LNCAP (cell line): ENCODE results near the gene SORCS2.

ENCODE experiments used
- TF ChIP-seq, protein P1 (sequence below): fragments of 450-650 bp; IDR thresholded peaks from 2 replicates; pipeline ENCODE4 v1.5.1; 2017; ENCODE audit warnings: mild to moderate bottlenecking

The SORCS2 gene

DNA sequence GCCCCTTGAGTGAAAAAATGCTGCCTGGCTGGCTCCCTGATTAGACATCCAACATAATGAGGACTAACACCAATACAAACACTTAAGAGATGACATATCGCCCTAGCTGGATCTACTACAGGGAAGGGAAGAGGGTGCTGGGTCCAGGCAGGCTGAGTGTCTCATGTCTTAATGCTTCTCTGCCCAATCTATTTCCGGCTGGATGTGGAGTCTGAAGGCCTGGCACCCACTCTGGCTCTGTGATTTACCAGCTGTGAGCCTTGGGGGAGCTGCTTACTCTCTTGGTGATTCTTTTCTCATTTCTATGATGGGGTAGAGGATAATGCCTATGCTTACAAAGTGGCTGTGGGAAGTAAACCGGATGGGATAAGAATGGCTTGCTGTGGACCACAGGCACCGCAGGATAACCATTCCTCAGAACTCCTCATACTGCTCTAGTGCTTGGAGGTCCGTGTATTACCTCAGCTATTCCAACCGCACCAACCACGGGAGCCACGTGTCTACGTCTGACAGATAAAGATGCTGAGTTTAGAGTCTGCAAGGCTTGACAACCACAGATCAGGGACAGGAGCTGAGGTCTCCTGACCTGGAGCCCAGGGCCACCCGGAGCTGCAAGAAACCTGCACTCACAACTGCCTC, 585.7 kb downstream of the SORCS2 start:
- TF ChIP-seq, protein P1, sequence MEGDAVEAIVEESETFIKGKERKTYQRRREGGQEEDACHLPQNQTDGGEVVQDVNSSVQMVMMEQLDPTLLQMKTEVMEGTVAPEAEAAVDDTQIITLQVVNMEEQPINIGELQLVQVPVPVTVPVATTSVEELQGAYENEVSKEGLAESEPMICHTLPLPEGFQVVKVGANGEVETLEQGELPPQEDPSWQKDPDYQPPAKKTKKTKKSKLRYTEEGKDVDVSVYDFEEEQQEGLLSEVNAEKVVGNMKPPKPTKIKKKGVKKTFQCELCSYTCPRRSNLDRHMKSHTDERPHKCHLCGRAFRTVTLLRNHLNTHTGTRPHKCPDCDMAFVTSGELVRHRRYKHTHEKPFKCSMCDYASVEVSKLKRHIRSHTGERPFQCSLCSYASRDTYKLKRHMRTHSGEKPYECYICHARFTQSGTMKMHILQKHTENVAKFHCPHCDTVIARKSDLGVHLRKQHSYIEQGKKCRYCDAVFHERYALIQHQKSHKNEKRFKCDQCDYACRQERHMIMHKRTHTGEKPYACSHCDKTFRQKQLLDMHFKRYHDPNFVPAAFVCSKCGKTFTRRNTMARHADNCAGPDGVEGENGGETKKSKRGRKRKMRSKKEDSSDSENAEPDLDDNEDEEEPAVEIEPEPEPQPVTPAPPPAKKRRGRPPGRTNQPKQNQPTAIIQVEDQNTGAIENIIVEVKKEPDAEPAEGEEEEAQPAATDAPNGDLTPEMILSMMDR, result no peak

DNA sequence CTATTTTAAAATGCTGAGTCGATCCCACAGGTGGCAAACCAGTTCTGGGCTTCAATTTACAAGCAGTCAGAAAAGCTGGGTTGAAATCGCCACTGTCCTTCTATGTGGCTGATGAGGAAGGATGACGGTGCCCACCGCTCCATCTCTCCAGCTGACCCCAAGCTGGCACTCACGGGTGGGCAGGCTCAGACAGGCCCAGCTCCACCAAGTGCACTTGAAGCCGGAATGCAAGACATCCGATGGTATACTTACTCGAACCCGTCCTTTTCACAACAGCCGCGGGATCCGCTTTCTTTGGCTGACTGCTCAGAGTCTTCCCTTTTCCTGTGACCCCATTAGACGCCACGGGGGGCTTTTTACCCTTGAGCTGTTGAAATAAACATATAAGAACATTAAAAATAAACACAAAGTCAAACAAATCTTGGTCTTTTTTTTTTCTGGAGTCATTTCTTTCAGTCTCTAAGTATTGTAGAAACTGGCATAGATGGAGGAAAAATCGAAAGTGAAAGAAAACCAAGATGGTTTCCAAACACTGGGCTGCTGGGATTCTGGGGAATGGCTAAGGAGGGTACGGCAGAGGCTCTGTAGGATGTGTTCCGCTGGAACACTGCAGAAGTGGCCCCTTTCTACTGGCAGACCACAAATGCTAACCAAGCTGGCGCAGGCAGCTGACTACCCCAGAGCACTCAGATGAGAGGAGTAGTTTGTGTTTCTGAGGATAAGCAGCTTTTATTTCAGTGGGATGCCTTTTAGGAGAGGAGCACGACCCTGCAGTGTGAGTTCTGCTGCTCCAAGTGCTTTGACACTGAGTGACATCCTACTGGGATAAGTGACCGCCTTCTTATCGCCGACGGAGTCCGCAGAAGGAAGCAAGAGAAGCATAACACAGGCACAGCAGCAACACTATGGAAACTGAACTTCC, 586.4 kb downstream of the SORCS2 start:
- TF ChIP-seq, protein P1, result no peak

DNA sequence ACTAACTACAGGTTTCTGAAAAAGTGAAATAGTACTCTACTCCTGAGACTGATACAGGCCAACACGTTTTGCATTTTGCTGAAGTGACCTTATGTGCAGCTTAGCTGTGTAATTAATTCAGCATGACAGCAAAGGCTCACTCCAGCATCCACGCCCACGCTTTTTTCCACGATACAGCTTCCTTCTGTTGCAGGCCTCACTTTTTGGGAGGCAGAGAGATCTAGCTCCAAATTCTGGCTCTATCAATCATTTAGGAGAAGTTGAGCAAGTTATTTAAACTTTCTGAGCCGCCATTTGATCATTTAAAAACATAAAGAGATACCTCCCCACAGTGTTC, 587.1 kb downstream of the SORCS2 start:
- TF ChIP-seq, protein P1, result no peak

DNA sequence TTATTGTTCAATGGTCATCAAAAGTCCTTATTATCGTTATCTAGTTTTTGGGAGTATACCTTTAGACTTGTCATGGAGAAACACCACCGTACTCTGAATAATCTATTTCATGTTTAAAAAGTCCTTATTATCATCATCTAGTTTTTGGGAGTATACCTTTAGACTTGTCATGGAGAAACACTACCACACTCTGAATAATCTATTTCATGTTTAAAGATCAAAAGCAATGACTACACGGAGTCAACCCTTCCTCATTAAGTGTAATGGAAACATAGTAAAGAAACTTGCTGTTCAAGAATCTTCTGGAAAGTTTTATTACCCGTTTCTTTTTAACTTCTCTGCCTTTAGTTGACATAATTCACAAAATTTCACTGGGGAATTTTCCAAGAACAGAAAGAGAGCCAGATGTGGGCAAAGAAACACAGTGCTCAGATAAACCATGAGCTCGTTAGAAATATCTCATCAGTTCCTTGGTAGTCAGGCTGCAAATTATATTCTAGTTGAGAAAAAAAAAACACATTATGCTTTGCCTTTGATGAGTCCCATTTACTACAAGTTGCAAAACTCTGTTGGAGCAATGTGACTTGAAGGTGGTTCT, 588.5 kb downstream of the SORCS2 start:
- TF ChIP-seq, protein P1, result no peak

DNA sequence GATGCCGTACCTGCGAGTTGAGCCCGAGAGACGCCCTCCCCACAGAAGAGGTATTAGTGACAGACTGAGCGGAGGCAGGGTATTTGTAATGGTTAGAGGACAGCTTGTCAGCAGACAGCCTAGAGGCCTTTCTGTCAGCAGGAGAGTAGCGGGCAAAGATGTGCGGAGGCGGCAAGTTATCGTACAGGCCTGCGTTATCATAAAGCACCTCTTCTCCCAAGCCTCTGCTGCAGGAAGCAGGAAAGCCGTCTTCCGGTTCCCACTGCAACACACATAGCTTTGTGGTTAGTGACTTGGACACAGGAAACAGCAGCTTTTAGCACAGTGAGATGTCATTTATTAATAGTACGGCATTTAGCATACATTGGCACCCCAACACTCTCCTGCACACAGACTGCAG, 589.0 kb downstream of the SORCS2 start:
- TF ChIP-seq, protein P1, result no peak

DNA sequence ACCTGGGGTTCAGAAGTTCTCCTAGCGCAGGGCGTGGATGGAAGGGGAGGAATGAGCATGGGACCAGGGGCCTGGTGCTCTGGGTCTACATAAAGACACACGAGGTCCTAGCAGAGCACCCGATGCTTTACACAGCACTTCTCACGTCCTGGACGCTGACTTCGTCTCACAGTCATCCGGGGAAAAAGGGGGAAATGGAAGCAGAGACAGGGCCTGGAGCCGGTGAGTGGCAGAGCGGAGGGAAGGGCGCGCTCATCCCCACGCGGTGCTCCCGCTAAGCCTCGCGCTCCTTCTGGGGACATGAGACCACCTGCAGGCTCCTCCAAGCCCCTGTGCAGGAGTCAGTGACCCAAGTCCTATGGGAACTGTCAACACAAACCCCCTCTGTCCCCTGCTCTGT, 589.7 kb downstream of the SORCS2 start:
- TF ChIP-seq, protein P1, result no peak

DNA sequence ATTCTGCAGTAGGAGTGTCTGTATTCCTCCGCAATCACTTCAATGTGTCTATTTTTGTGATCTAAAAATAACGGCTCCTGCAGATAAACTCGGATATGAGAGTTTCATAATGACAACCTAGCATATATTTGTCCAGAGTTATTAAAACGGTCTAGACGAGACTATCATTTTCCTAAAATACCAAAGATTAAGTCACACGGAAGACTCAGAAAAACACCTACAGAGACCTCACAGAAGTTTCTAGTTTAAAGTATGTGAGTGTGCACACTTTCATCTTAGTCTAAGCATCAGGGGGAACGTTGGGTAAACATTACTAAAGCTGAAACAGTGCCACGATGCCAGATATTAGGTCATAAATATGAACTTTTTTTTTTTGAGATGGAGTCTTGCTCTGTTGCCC, 590.4 kb downstream of the SORCS2 start:
- TF ChIP-seq, protein P1, result no peak
